ENCODE results near the gene TREH.

GRCh38 chr11:118622376-118623268 lies 56.8 kb downstream of the TREH start:
- no peak for TF ChIP-seq POLR2AphosphoS5 (IDR thresholded peaks at IDR 0.05; ENCODE audit: low read depth, low read length)
- TF ChIP-seq SIN3A (IDR thresholded peaks at IDR 0.05; ENCODE audit: borderline replicate concordance, insufficient read depth, low read length), result no peak
- no peak for TF ChIP-seq REST (IDR thresholded peaks at IDR 0.05; ENCODE audit: insufficient read depth in 1 of 2, low read depth in 2 of 2, low read length in 2 of 2)
